OCI-LY3 (cell line): ENCODE data around the gene TECTA.
"Not testable (repeated sequence)": the region's sequence is repeated elsewhere in the genome, so short reads cannot be mapped to it uniquely, and the experiment has no call there.

Experiments
- H2AFZ ChIP-seq: fragments of 200-600, 300-600 bp; shearing (Covaris generic); 2 replicates; pipeline ENCODE4 v1.6.0; 2014; ENCODE audit warnings: antibody characterized with exemption, low read depth, low read length
- H3K27ac ChIP-seq: fragments of 200-600, 300-600 bp; sonication (generic); 2 replicates; pipeline ENCODE4 v1.5.1; 2014; ENCODE audit warnings: mild to moderate bottlenecking, low read length, moderate library complexity, mixed read lengths
- H3K27me3 ChIP-seq: fragments of 200-600, 300-600 bp; sonication (generic); 2 replicates; pipeline ENCODE4 v1.6.1; 2014; ENCODE audit warnings: low read depth, low read length, mixed read lengths
- H3K36me3 ChIP-seq: fragments of 200-600, 300-600 bp; sonication (generic); replicated peaks from 2 replicates; pipeline ENCODE3; 2014; ENCODE audit warnings: low read depth, low read length, mixed read lengths
- H3K4me1 ChIP-seq: fragments of 300-600, 200-600 bp; sonication (generic); 2 replicates; pipeline ENCODE4 v1.6.1; 2014; ENCODE audit warnings: low read length, mixed read lengths
- H3K4me2 ChIP-seq: fragments of 200-600, 300-600 bp; sonication (generic); 2 replicates; pipeline ENCODE4 v1.6.1; 2014; ENCODE audit warnings: low read length, mixed read lengths
- H3K4me3 ChIP-seq: fragments of 300-600, 200-600 bp; sonication (generic); 2 replicates; pipeline ENCODE4 v1.5.1; 2014; ENCODE audit warnings: antibody characterized with exemption, mild to moderate bottlenecking, low read length, moderate library complexity
- H3K79me2 ChIP-seq: fragments of 300-600, 200-600 bp; shearing (Covaris generic); 2 replicates; pipeline ENCODE4 v1.6.1; 2014; ENCODE audit warnings: mild to moderate bottlenecking, low read length, mixed read lengths
- H3K9ac ChIP-seq: fragments of 300-600, 200-600 bp; shearing (Covaris generic); 2 replicates; pipeline ENCODE4 v1.6.0; 2014; ENCODE audit warnings: mild to moderate bottlenecking, low read length, moderate library complexity
- H3K9me3 ChIP-seq: fragments of 200-600, 300-600 bp; shearing (Covaris generic); 2 replicates; pipeline ENCODE4 v1.6.1; 2014; ENCODE audit warnings: low read length, mixed read lengths; ENCODE audit not compliant: insufficient read depth
- H4K20me1 ChIP-seq: fragments of 200-600, 300-600 bp; sonication (generic); 2 replicates; pipeline ENCODE4 v1.6.1; 2016; ENCODE audit warnings: low read length, mixed read lengths; ENCODE audit not compliant: insufficient read depth
- CTCF ChIP-seq: fragments of 200-600, 300-600 bp; sonication (generic); IDR thresholded peaks from 2 replicates; pipeline ENCODE4 v1.5.1; 2014; ENCODE audit warnings: antibody characterized with exemption, low read length, low read depth
- EZH2phosphoT487 ChIP-seq: fragments of 200-600 bp; shearing (Covaris generic); IDR thresholded peaks from 2 replicates; pipeline ENCODE4 v1.6.1; 2018; ENCODE audit warnings: antibody characterized with exemption, mixed run types, low read depth

The TECTA gene

GRCh38 chr11:121238956-121239355 is 137.9 kb downstream of the TECTA start:
- Histone ChIP-seq H2AFZ (no peak overlapping the region), H3K27ac (peak overlapping the region; percentile 98), H4K20me1 (no peaks in the 10 kb centered on the region), H3K9ac (peak overlapping the region; percentile 93; the same call in 1 of the 2 replicates), H3K4me3 (no peak overlapping the region), H3K9me3 (no peaks in the 10 kb centered on the region), H3K79me2 (no peaks in the 10 kb centered on the region), H3K27me3 (no peaks in the 10 kb centered on the region), H3K36me3 (no peaks in the 10 kb centered on the region), H3K4me2 (peak overlapping the region; percentile 90; the same call in 1 of the 2 replicates), H3K4me1 (peaks cover 57% of the 10 kb centered on the region)
- TF ChIP-seq CTCF (no peak), EZH2phosphoT487 (no peak)

- not testable (repeated sequence) for H3K9ac ChIP-seq, H3K4me3 ChIP-seq, H3K27ac ChIP-seq, H2AFZ ChIP-seq, H3K79me2 ChIP-seq, H3K9me3 ChIP-seq, H3K4me2 ChIP-seq, H3K27me3 ChIP-seq, H4K20me1 ChIP-seq, H3K36me3 ChIP-seq
- H3K4me1 ChIP-seq, result peaks cover 50% of the 10 kb centered on the region
Measured at GRCh38 chr11:121240001-121240400, 139.0 kb downstream of the TECTA start.

GRCh38 chr11:121240650-121241303 is 139.7 kb downstream of the TECTA start:
- no peak for TF ChIP-seq CTCF
- no peak for TF ChIP-seq EZH2phosphoT487
- no peak overlapping the region for H3K4me3 ChIP-seq
- H3K4me2 ChIP-seq, result no peak overlapping the region
- no peak overlapping the region; the same call in 1 of the 2 replicates for H2AFZ ChIP-seq
- no peak overlapping the region for H3K9ac ChIP-seq
- H3K27me3 ChIP-seq, result no peaks in the 10 kb centered on the region
- no peak overlapping the region for H3K27ac ChIP-seq
- H3K79me2 ChIP-seq, result no peaks in the 10 kb centered on the region
- H3K9me3 ChIP-seq, result no peaks in the 10 kb centered on the region
- peaks cover 43% of the 10 kb centered on the region for H3K4me1 ChIP-seq
- H3K36me3 ChIP-seq, result no peaks in the 10 kb centered on the region
- H4K20me1 ChIP-seq, result no peaks in the 10 kb centered on the region
